Ascending aorta (tissue), 2 donors: ENCODE data around the gene ZDHHC7. TPM values are rescaled to one million over a fixed set of nuclear protein-coding genes. Genes with fewer than 3 reads are reported as not detected.

Experiments
- DNase-seq, 2 donors: peaks; one replicate each; pipeline ENCODE4 v3.0.0-alpha.2; 2019; ENCODE audit warnings: low spot score in 2 of 2
- H3K27ac ChIP-seq, 2 donors: fragments of 200-600 bp; sonication (generic); one replicate each; pipeline ENCODE4 v1.5.1; 2016 to 2017; ENCODE audit warnings: mild to moderate bottlenecking in 1 of 2
- H3K27me3 ChIP-seq: fragments of 200-600 bp; sonication (generic); one replicate; pipeline ENCODE4 v1.5.1; 2017
- H3K36me3 ChIP-seq, 2 donors: fragments of 200-600 bp; sonication (generic); one replicate each; pipeline ENCODE4 v1.5.1; 2016
- H3K4me1 ChIP-seq, 2 donors: fragments of 200-600 bp; sonication (generic); one replicate each; pipeline ENCODE4 v1.5.1; 2016 to 2017; ENCODE audit warnings: mild to moderate bottlenecking in 1 of 2
- H3K4me3 ChIP-seq, 2 donors: fragments of 200-600 bp; sonication (generic); one replicate each; pipeline ENCODE4 v1.5.1; 2016 to 2017; ENCODE audit warnings: mild to moderate bottlenecking in 1 of 2
- H3K9me3 ChIP-seq, 2 donors: fragments of 200-600 bp; sonication (generic); one replicate each; pipeline ENCODE4 v1.5.1; 2016
- CTCF ChIP-seq, 3 experiments: fragments of 200-600 bp in 2 of 3; fragments of 450-650 bp in 1 of 3; sonication (generic) in 2 of 3; IDR thresholded peaks; one replicate each; pipeline ENCODE4 v1.5.1; 2016 to 2019; ENCODE audit warnings: antibody characterized with exemption in 3 of 3, mild to moderate bottlenecking in 1 of 3, moderate library complexity in 1 of 3
- intact Hi-C: fragments of 100-400 bp; cut with DNase I; formaldehyde crosslinking; loops from one replicate; pipeline ENCODE4 v1.15.1; 2023
- total RNA-seq: library from RNA; depleted of rRNA; stranded (reverse); fragments of >200 nt; gene quantifications from one replicate; pipeline ENCODE4 v1.1.0, GENCODE V29; 2016

The ZDHHC7 gene
- total RNA-seq, 1 donor from 2014 or later, result 70.7 TPM

DNA sequence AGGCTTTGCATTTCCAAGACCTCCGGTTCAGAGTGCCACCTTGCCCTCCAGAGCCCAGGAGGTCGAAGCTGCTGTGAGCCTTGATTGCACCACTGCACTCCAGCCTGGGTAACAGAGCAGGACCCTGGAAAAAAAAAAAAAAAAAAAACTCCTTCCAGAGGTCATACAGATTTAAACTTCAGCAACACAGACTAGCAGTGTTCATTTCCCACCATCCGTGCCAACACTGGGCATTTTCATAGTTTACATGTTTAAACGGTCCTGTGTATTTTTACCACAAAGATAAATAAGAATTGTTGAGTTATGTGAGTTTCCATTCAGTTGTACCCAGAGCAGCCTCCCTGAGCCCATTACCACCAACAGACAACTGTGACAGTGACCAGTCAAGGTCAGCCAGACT is 50.4 kb downstream of the ZDHHC7 start:
- no peaks in the 10 kb centered on the region for H3K27me3 ChIP-seq
- no peaks in the 10 kb centered on the region for H3K36me3 ChIP-seq
- no peak for TF ChIP-seq CTCF (IDR thresholded peaks at IDR 0.05)
- H3K27ac ChIP-seq, result no peak overlapping the region
- DNase-seq, result no peak
- intact Hi-C loops, result no loop called here
- H3K4me1 ChIP-seq, result no peaks in the 10 kb centered on the region
- H3K4me3 ChIP-seq, result no peak overlapping the region
- no peaks in the 10 kb centered on the region for H3K9me3 ChIP-seq

- no peaks in the 10 kb centered on the region for H3K27me3 ChIP-seq
- no peak overlapping the region for H3K4me3 ChIP-seq
- intact Hi-C loops, result no loop called here
- H3K27ac ChIP-seq, result no peak overlapping the region
- no peaks in the 10 kb centered on the region for H3K36me3 ChIP-seq
- no peak for DNase-seq
- no peak for TF ChIP-seq CTCF (IDR thresholded peaks at IDR 0.05)
- H3K9me3 ChIP-seq, result no peaks in the 10 kb centered on the region
- H3K4me1 ChIP-seq, result no peaks in the 10 kb centered on the region
These were observed 51.4 kb downstream of the ZDHHC7 start for GRCh38 chr16:84959784-84960417.

- Histone ChIP-seq H3K9me3 (no peaks in the 10 kb centered on the region), H3K27ac (no peak overlapping the region), H3K36me3 (no peaks in the 10 kb centered on the region), H3K4me1 (no peaks in the 10 kb centered on the region), H3K4me3 (no peak overlapping the region), H3K27me3 (no peaks in the 10 kb centered on the region)
- DNase-seq, result no peak
- TF ChIP-seq CTCF (IDR thresholded peaks at IDR 0.05), result no peak
- intact Hi-C loops, result no loop called here
These were observed 52.2 kb downstream of the ZDHHC7 start for GRCh38 chr16:84959045-84959576.

GRCh38 chr16:84957792-84958191 is 53.5 kb downstream of the ZDHHC7 start:
- no peak for TF ChIP-seq CTCF (IDR thresholded peaks at IDR 0.05)
- Histone ChIP-seq H3K4me1 (peaks cover 0 to under 1% of the 10 kb centered on the region in 2 donors), H3K36me3 (no peaks in the 10 kb centered on the region), H3K4me3 (no peak overlapping the region), H3K27me3 (no peaks in the 10 kb centered on the region), H3K9me3 (no peaks in the 10 kb centered on the region), H3K27ac (no peak overlapping the region)
- DNase-seq, result no peak
- intact Hi-C loops, result no loop called here

GRCh38 chr16:84957192-84957591 is 54.1 kb downstream of the ZDHHC7 start:
- Histone ChIP-seq H3K9me3 (no peaks in the 10 kb centered on the region), H3K27ac (no peak overlapping the region), H3K4me1 (peaks cover 0 to 6% of the 10 kb centered on the region in 2 donors), H3K36me3 (no peaks in the 10 kb centered on the region), H3K27me3 (no peaks in the 10 kb centered on the region), H3K4me3 (no peak overlapping the region)
- intact Hi-C loops, result no loop called here
- TF ChIP-seq CTCF (IDR thresholded peaks at IDR 0.05), result no peak
- DNase-seq, result no peak
